ENCODE results near the gene S100A3. TPM values are rescaled to one million over a fixed set of nuclear protein-coding genes. Genes with fewer than 3 reads are reported as not detected.
A peak's percentile ranks its signal among the peaks of the same experiment; 100 is the strongest.
"Not testable (repeated sequence)": the region's sequence is repeated elsewhere in the genome, so short reads cannot be mapped to it uniquely, and the experiment has no call there.

S100A3 gene
- total RNA-seq, 2 experiments from 2014 or later, result not detected

DNA sequence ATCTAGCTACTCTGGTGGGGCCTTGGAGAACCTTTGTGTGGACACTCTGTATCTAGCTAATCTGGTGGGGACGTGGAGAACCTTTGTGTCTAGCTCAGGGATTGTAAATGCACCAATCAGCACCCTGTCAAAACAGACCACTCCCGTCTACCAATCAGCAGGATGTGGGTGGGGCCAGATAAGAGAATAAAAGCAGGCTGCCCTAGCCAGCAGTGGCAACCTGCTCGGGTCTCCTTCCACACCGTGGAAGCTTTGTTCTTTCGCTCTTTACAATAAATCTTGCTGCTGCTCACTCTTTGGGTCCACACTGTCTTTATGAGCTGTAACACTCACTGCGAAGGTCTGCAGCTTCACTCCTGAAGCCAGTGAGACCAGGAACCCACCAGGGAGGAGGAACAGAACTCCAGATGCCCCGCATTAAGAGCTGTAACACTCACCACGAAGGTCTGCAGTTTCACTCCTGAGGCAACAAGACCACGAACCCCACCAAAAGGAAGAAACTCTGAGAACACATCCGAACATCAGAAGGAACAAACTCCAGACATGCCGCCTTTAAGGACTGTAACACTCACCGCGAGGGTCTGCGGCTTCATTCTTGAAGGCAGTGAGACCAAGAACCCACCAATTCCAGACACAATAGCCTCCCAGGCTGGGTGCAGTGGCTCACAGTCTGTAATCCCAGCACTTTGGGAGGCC lies 26.6 kb downstream of the S100A3 start:
- Mint-ChIP-seq H3K27ac (peak overlapping the region; percentile 77), H3K4me1 (peaks cover 11% of the 10 kb centered on the region), H3K4me3 (peak overlapping the region; percentile 59)
- not testable (repeated sequence) for H3K9me3 Mint-ChIP-seq, DNase-seq, H3K36me3 Mint-ChIP-seq, H3K27me3 Mint-ChIP-seq

DNA sequence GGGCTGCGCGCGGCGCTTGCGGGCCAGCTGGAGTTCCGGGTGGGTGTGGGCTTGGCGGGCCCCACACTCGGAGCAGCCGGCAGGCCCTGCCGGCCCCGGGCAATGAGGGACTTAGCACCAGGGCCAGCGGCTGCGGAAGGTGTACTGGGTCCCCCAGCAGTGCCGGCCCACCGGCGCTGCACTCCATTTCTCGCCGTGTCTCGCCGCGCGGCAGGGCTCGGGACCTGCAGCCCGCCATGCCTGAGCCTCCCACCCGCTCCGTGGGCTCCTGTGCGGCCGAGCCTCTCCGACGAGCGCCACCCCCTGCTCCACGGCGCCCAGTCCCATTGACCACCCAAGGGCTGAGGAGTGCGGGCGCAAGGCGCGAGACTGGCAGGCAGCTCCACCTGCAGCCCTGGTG lies 27.2 kb downstream of the S100A3 start:
- not testable (repeated sequence) for H3K9me3 Mint-ChIP-seq, H3K36me3 Mint-ChIP-seq, H3K4me3 Mint-ChIP-seq, DNase-seq, H3K27me3 Mint-ChIP-seq, H3K27ac Mint-ChIP-seq
- H3K4me1 Mint-ChIP-seq, result peaks cover 11% of the 10 kb centered on the region

DNA sequence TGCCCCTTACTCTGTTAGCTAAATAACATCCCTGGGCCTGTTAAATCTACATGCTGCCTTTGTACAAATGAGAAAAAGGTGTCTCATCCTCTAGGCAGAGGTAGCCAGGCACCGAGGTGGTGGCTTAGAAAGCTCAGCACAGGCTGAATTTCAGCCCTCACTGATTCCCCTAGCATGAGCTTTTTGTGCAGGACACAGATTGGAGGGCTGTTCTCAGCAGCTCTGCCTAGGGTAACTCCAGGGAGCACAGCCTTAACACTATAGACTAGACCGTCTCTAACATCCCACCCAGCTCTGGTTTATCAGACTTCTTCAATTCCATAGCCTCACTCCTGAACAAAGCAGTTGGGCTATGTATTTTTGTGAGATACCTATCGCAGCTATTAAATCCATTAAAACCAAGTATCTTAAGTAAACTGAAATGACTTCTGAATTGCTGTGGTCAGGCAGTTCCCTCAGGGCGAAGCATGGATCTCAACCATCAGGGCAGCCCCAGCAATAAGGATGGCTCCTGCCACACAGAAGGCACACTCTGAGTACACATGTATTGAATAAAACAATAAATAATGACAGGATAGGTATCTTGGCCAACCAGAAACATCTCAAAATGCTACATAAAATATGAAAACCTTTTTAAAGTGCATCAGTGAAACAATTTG lies 28.1 kb downstream of the S100A3 start:
- Mint-ChIP-seq H3K27me3 (no peaks in the 10 kb centered on the region), H3K27ac (no peak overlapping the region), H3K9me3 (no peaks in the 10 kb centered on the region), H3K4me3 (no peak overlapping the region), H3K36me3 (no peaks in the 10 kb centered on the region), H3K4me1 (peaks cover 11% of the 10 kb centered on the region)
- no peak for DNase-seq

DNA sequence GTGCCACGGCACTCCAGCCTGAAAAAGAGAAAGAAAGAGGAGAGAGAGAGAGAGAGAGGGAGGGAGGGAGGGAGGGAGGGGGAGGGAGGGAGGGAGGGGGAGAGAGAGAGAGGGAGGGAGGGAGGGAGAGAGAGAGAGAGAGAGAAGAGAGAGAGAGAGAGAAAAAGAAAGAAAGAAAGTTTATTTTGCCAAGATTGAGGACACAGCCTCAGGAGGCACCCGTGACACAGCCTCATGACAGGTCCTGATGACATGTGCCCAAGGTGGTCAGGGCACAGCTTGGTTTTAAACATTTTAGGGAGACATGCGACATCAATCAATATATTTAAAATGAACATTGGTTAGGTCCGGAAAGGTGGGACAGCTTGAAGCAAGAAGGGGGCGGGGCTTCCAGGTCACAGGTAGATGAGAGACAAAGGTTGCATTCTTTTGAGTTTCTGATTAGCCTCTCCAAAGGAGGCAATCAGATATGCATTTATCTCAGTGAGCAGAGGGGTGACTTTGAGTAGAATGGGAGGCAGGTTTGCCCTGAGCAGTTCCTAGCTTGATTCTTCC lies 28.8 kb downstream of the S100A3 start:
- not testable (repeated sequence) for H3K36me3 Mint-ChIP-seq, DNase-seq, H3K9me3 Mint-ChIP-seq, H3K27ac Mint-ChIP-seq, H3K4me3 Mint-ChIP-seq, H3K27me3 Mint-ChIP-seq
- H3K4me1 Mint-ChIP-seq, result peaks cover 11% of the 10 kb centered on the region

DNA sequence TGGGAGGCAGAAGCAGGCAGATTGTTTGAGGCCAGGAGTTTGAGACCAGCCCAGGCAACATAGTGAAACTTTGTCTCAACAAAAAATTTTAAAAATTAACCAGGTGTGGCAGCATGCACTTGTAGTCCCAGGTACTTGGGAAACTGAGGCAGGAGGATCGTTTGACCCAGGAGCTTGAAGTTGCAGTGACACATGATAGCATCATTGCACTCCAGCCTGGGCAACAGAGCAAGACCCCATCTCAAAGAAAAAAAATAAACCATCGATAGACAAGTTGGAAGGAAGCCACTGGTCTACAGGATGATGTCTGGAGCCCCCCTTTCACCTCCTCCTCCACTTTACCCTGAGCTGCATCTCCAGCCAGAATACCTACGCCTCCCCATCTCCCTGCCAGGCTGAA lies 29.8 kb downstream of the S100A3 start:
- no peak for DNase-seq
- no peaks in the 10 kb centered on the region for H3K36me3 Mint-ChIP-seq
- H3K27me3 Mint-ChIP-seq, result no peaks in the 10 kb centered on the region
- peaks cover 11% of the 10 kb centered on the region for H3K4me1 Mint-ChIP-seq
- no peaks in the 10 kb centered on the region for H3K9me3 Mint-ChIP-seq
- H3K27ac Mint-ChIP-seq, result no peak overlapping the region
- H3K4me3 Mint-ChIP-seq, result no peak overlapping the region

DNA sequence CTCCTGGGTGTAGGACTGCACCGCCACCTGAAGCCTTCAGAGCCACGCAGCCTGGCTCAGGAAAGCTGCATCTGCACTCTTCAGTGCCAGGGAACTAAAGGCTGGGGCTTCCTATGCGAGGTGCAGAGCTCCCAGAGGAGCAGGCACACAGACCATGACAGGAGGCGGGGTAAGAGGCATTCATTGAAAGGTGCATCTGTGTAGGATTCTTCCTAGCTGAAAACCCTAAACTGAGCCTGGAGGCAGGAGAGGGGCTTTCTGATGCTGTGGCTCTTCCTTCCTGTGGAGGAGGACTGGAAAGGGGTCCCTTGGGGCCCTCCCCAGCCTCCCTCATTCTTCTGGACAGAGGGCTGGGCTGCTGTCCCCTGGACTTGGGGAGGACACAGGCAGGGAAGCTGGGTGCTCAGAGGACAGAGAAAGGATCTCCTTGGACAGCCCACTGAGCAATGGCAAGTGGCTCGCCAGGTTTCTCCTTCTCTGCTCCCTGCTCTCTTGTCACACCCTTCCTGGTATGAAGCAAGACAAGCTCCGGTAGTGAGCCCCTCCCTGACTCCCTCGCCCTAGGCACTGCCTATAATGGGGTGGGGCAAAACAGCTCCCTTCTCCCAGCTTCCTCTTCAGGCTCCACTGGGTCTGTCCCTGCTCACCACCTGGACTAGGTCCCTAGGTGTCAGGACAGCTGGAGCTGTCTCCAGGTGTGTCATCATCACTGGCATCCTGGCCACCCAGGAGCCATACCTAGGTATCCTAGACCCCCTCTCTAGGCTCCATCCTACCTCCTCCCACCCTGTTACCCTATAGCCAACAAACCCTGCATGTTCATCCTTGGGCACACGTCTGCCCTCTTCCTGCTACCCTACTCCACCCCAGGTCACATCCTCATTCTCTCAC lies 33.3 kb downstream of the S100A3 start:
- Mint-ChIP-seq H3K4me3 (no peak overlapping the region), H3K4me1 (peaks cover 13% of the 10 kb centered on the region), H3K9me3 (no peaks in the 10 kb centered on the region), H3K36me3 (no peaks in the 10 kb centered on the region), H3K27ac (no peak overlapping the region), H3K27me3 (no peaks in the 10 kb centered on the region)
- no peak for DNase-seq

DNA sequence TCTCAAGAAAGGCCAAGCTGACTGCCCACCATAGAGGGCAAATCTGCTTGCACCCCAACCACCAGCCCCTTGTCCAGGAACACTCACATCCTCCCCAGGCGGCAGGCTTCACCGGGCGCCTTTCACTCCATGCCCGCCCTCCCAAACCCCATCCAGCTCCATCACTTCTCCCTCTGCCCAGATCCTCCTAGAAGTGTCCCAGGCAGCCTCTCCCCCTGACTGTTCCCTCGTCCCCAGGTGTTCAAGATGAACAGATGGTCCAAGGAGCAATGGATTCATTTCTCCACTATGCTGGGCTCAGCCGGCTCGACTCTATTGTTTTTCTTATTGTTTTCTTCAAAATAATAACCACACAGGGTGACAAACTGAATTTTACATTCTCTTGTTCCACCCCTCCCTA lies 35.4 kb downstream of the S100A3 start:
- no peaks in the 10 kb centered on the region for H3K27me3 Mint-ChIP-seq
- DNase-seq, result no peak
- H3K27ac Mint-ChIP-seq, result peak overlapping the region; percentile 27
- no peaks in the 10 kb centered on the region for H3K36me3 Mint-ChIP-seq
- no peaks in the 10 kb centered on the region for H3K9me3 Mint-ChIP-seq
- H3K4me3 Mint-ChIP-seq, result no peak overlapping the region
- H3K4me1 Mint-ChIP-seq, result peaks cover 13% of the 10 kb centered on the region

DNA sequence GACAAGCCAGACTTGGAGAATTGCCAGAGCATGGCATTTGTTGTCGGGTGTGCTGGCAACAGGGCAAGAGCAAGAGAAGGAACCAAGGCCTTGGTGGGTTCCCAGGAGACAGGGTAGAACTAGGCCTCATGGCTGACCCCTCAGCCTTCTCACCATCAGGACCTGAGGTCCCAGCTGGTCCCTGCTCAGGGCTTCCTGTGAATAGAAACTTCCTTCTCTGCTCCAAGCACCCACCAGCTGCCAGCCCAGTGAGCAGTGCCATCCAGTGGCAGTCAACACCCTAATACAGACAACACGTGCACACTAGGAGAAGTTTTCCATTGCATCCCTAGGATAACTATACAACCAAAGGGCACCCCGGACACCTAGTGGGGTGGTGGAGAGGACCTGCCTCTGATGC lies 36.0 kb downstream of the S100A3 start:
- no peaks in the 10 kb centered on the region for H3K36me3 Mint-ChIP-seq
- no peaks in the 10 kb centered on the region for H3K9me3 Mint-ChIP-seq
- no peak for DNase-seq
- H3K4me3 Mint-ChIP-seq, result no peak overlapping the region
- H3K27ac Mint-ChIP-seq, result no peak overlapping the region
- peaks cover 10% of the 10 kb centered on the region for H3K4me1 Mint-ChIP-seq
- H3K27me3 Mint-ChIP-seq, result no peaks in the 10 kb centered on the region

DNA sequence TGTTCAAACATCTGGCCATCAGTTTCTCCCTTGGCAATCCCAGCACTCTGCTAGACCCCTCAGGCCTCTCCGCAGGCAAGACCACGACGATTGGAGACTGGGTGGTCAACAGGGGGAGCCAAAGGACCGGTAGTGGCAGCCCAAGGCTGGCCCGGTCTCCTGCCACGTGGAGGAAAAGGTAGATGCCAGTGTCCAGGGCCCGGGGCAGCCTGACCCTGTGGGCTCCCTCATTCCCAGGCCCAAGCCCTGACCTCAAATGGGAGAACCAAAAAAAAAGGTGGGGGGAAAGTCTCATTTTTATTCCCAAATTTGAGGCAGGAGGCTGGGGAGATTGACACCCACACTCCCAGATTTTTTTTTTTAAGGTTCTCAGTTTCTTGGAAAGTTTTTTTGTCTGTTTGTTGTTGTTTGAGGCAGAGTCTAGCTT lies 38.1 kb downstream of the S100A3 start:
- Mint-ChIP-seq H3K36me3 (no peaks in the 10 kb centered on the region), H3K4me3 (no peak overlapping the region), H3K27ac (peak overlapping the region; percentile 81), H3K9me3 (no peaks in the 10 kb centered on the region), H3K27me3 (no peaks in the 10 kb centered on the region), H3K4me1 (peaks cover 10% of the 10 kb centered on the region)
- DNase-seq, result peak; percentile 83

DNA sequence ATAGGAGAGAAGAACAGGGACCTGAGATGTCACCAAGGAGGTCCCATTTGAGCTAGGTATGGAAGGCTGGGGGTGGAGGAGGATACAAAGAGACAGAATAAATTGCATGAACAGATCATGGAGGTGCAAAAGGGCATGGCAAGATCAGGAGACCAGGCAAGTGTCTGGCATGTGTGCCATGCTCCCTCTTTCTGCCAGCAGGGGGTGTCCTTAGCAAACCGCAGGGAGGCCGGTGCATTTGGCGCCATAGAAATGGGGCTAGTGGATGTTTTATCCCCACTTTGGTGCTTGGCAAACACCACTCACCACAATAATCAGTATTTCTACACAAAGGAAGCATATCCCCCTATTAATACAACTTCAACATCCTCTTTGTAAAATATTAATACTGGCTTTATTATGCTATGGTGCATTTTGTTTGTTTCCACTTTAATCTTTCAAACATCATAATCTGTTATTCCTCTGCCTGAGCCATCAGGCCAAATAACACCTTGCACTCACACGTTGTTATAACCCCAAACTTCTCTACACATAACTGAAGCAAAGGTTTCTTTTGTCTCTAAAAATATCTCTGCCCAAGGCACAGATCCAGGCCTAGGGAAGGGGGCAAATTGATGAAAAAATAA lies 39.2 kb downstream of the S100A3 start:
- no peaks in the 10 kb centered on the region for H3K9me3 Mint-ChIP-seq
- H3K27me3 Mint-ChIP-seq, result no peaks in the 10 kb centered on the region
- H3K36me3 Mint-ChIP-seq, result no peaks in the 10 kb centered on the region
- peaks cover 10% of the 10 kb centered on the region for H3K4me1 Mint-ChIP-seq
- H3K27ac Mint-ChIP-seq, result no peak overlapping the region
- DNase-seq, result peak; percentile 70
- H3K4me3 Mint-ChIP-seq, result no peak overlapping the region

DNA sequence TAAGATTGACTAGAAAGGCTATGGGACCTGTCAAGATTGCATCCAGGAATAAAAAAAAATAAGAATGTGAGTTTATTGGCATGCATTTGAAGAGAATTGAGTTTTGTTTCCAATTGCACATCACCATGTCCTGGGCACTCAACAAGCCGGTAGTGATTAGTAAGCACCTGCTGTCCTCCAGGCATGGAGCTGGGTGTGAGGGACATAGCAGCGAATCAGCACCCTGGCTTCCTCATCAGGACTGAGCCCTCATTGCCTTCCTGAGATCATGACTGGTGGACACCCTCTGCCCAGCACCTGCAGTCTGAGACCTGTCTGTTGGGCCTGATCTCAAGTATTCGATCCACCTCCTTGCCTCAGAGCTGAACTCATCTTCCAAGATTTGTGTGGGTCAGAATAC lies 40.0 kb downstream of the S100A3 start:
- Mint-ChIP-seq H3K27me3 (no peaks in the 10 kb centered on the region), H3K27ac (no peak overlapping the region), H3K4me3 (no peak overlapping the region), H3K9me3 (no peaks in the 10 kb centered on the region), H3K36me3 (no peaks in the 10 kb centered on the region), H3K4me1 (peaks cover 10% of the 10 kb centered on the region)
- DNase-seq, result no peak

DNA sequence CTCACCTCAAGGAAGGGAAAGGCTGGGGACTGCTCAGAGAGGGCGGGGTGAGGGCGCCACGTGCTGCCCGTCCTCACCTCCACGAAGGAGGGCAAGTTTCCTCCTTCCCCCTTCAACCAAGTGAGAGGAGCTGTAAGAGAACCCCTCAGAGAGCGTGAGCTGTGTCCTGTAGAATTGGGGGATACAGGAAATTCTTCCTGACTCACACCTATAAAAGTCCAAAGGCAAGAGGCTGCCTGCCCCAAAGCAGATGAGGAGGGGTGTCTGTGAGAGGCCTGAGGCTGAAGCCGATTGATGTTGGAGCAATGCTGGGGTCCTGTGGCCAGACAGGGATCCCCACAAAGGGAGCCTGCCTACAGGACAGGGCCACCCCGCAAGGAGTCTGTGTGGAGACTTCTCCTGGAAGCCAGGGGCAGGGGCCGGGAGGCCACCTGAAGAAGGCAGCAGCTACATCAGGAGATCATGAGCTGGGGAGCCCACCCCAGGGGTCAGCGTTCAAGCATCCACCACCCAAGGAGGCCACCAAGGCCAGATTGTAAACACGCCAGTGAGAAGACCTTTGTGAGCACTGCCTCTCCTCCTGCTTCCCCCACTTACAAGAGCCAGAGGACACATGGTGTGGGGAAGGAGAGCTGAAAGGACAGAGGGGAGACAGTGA lies 41.0 kb downstream of the S100A3 start:
- no peaks in the 10 kb centered on the region for H3K36me3 Mint-ChIP-seq
- H3K4me3 Mint-ChIP-seq, result no peak overlapping the region
- no peaks in the 10 kb centered on the region for H3K27me3 Mint-ChIP-seq
- H3K4me1 Mint-ChIP-seq, result peaks cover 7% of the 10 kb centered on the region
- H3K27ac Mint-ChIP-seq, result no peak overlapping the region
- no peak for DNase-seq
- H3K9me3 Mint-ChIP-seq, result no peaks in the 10 kb centered on the region

DNA sequence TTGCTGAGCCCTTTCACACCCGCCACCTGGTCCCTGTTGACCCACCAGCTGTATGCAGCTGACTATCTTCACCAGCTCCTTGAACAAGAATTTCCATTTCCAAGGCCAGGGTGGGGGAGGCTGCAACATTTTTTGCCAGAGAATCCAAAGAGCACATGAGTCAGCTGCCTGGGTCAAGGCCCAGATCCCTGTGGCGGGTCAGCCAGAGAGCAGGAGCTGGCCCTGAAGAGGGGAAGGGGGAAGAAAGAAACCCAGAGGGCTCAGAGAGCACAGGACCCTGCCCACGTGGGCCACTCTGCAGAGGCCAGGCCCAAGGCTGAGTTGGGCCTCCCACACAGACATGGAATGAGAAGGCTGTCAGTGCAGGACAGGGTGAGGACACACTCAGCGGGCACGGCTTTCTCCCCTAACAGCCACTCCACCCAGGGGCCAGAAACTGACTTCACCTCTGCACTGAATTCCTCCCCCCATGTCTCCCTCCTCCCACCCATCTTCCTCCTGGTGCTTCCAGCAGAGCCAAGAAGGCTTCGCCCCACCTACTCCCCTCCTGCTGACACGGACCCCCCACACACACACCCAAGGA lies 42.1 kb downstream of the S100A3 start:
- H3K4me1 Mint-ChIP-seq, result peaks cover 7% of the 10 kb centered on the region
- no peaks in the 10 kb centered on the region for H3K36me3 Mint-ChIP-seq
- no peaks in the 10 kb centered on the region for H3K9me3 Mint-ChIP-seq
- no peak for DNase-seq
- no peak overlapping the region for H3K27ac Mint-ChIP-seq
- no peaks in the 10 kb centered on the region for H3K27me3 Mint-ChIP-seq
- no peak overlapping the region for H3K4me3 Mint-ChIP-seq

DNA sequence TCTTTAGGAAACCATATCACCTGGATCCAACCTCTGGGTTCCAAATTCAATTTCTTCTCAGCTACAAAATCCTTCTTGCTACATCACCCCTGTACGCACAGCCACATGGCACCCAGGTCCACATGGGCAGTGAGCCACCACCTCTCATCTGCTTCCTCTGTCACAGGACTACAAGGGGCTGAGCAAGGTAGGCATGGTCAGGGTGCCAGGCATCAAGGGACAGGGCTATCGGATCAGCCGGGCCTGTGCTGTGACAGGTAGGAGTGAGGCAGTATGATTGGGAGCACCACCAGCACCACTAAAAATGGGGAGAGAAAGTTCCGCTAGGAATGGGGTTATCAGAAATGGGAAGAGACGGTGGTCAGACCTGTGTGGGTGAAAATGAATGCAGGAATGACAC lies 42.7 kb downstream of the S100A3 start:
- Mint-ChIP-seq H3K27ac (no peak overlapping the region), H3K4me3 (no peak overlapping the region), H3K27me3 (no peaks in the 10 kb centered on the region), H3K4me1 (peaks cover 6% of the 10 kb centered on the region), H3K9me3 (no peaks in the 10 kb centered on the region), H3K36me3 (no peaks in the 10 kb centered on the region)
- no peak for DNase-seq
